GM23338 (cell line): ENCODE results near the gene HTRA1. TPM values are rescaled to one million over a fixed set of nuclear protein-coding genes. Genes with fewer than 3 reads are reported as not detected.

Source experiments
- ATAC-seq: fragments of 200-7000 bp; cut with Tn5 transposase; 3 replicates; pipeline ENCODE4 v1.9.1; 2020
- DNase-seq: peaks from one replicate; pipeline ENCODE4 v3.0.0-alpha.2; 2015; ENCODE audit warnings: low spot score
- H2AFZ ChIP-seq: fragments of 200-600 bp; sonication (generic); 2 replicates; pipeline ENCODE4 v1.8.0; 2016; ENCODE audit warnings: antibody characterized with exemption, mild to moderate bottlenecking, moderate library complexity
- H3F3A ChIP-seq: fragments of 200-600 bp; sonication (generic); replicated peaks from 2 replicates; pipeline ENCODE4 v1.8.0; 2017; ENCODE audit warnings: antibody characterized with exemption, mixed run types, low read depth
- H3K27ac ChIP-seq: fragments of 200-600 bp; sonication (generic); 2 replicates; pipeline ENCODE4 v1.6.1; 2016; ENCODE audit warnings: low read depth
- H3K27me3 ChIP-seq: fragments of 200-600 bp; sonication (generic); 2 replicates; pipeline ENCODE4 v1.8.0; 2016; ENCODE audit warnings: mild to moderate bottlenecking, mixed run types, moderate library complexity; ENCODE audit not compliant: insufficient read depth
- H3K36me3 ChIP-seq: fragments of 200-600 bp; sonication (generic); 2 replicates; pipeline ENCODE4 v1.8.0; 2016; ENCODE audit warnings: mild to moderate bottlenecking; ENCODE audit not compliant: insufficient read depth
- H3K4me1 ChIP-seq: fragments of 200-600 bp; sonication (generic); 2 replicates; pipeline ENCODE4 v1.8.0; 2016; ENCODE audit warnings: mild to moderate bottlenecking, moderate library complexity; ENCODE audit not compliant: insufficient read depth
- H3K4me2 ChIP-seq: fragments of 200-600 bp; sonication (generic); 2 replicates; pipeline ENCODE4 v1.7.1; 2017; ENCODE audit warnings: mixed run types
- H3K4me3 ChIP-seq: fragments of 200-600 bp; sonication (generic); 2 replicates; pipeline ENCODE4 v1.6.1; 2016; ENCODE audit warnings: mixed run types
- H3K79me2 ChIP-seq: fragments of 200-600 bp; sonication (generic); replicated peaks from 2 replicates; pipeline ENCODE4 v1.8.0; 2017; ENCODE audit warnings: mild to moderate bottlenecking; ENCODE audit not compliant: insufficient read depth
- H3K9me2 ChIP-seq: fragments of 200-600 bp; sonication (generic); 2 replicates; pipeline ENCODE4 v1.8.0; 2017; ENCODE audit not compliant: insufficient read depth
- H4K20me1 ChIP-seq: fragments of 200-600 bp; sonication (generic); replicated peaks from 2 replicates; pipeline ENCODE4 v1.8.0; 2017; ENCODE audit warnings: mild to moderate bottlenecking; ENCODE audit not compliant: insufficient read depth
- H3K27ac Mint-ChIP-seq: 2 replicates; pipeline ENCODE4 v1.8.0; 2020; ENCODE audit warnings: inconsistent platforms, mild to moderate bottlenecking, moderate library complexity, mixed read lengths
- H3K27me3 Mint-ChIP-seq: 3 replicates; pipeline ENCODE4 v1.8.0; 2022; ENCODE audit warnings: low read depth, mild to moderate bottlenecking, moderate library complexity, mixed read lengths, inconsistent platforms; ENCODE audit not compliant: insufficient read depth, poor library complexity
- H3K36me3 Mint-ChIP-seq: 3 replicates; pipeline ENCODE4 v1.8.0; 2021; ENCODE audit warnings: low read depth, mild to moderate bottlenecking, inconsistent platforms, moderate library complexity, mixed read lengths
- H3K4me1 Mint-ChIP-seq: 3 replicates; pipeline ENCODE4 v1.8.0; 2020; ENCODE audit warnings: mild to moderate bottlenecking, inconsistent platforms, mixed read lengths
- H3K4me3 Mint-ChIP-seq: 3 replicates; pipeline ENCODE4 v1.8.0; 2021; ENCODE audit warnings: moderate library complexity, mild to moderate bottlenecking, inconsistent platforms, mixed read lengths
- H3K9me3 Mint-ChIP-seq: 3 replicates; pipeline ENCODE4 v1.8.0; 2020; ENCODE audit warnings: moderate library complexity, mild to moderate bottlenecking, inconsistent platforms, mixed read lengths
- CREB1 ChIP-seq: fragments of 250-450 bp; sonication (Bioruptor Pico); IDR thresholded peaks from 2 replicates; pipeline ENCODE4 v1.5.0; 2020; ENCODE audit warnings: low read depth, mild to moderate bottlenecking, moderate library complexity
- ETS1 ChIP-seq: IDR thresholded peaks from 2 replicates; pipeline ENCODE4 v1.6.1; 2016; ENCODE audit warnings: antibody characterized with exemption
- EZH2phosphoT487 ChIP-seq: fragments of 200-600 bp; sonication (generic); IDR thresholded peaks from one replicate; pipeline ENCODE4 v1.8.1; 2018; ENCODE audit warnings: antibody characterized with exemption; ENCODE audit not compliant: unreplicated experiment
- JUNB ChIP-seq: IDR thresholded peaks from one replicate; pipeline ENCODE4 v1.6.1; 2016; ENCODE audit warnings: antibody characterized with exemption; ENCODE audit not compliant: unreplicated experiment
- NANOG ChIP-seq: IDR thresholded peaks from 2 replicates; pipeline ENCODE4 v1.6.1; 2016; ENCODE audit warnings: antibody characterized with exemption, borderline replicate concordance
- REST ChIP-seq: IDR thresholded peaks from one replicate; pipeline ENCODE4 v1.6.1; 2018; ENCODE audit warnings: antibody characterized with exemption; ENCODE audit not compliant: unreplicated experiment
- STAT1 ChIP-seq: IDR thresholded peaks from one replicate; pipeline ENCODE4 v1.6.1; 2016; ENCODE audit warnings: antibody characterized with exemption; ENCODE audit not compliant: unreplicated experiment
- ZNF114 ChIP-seq: fragments of 250-450 bp; sonication (Bioruptor Pico); IDR thresholded peaks from 2 replicates; pipeline ENCODE4 v1.5.0; 2020; ENCODE audit warnings: mild to moderate bottlenecking, moderate library complexity
- ZNF331 ChIP-seq: fragments of 250-450 bp; sonication (Bioruptor Pico); IDR thresholded peaks from 2 replicates; pipeline ENCODE4 v1.5.0; 2020; ENCODE audit warnings: low read depth, mild to moderate bottlenecking, moderate library complexity
- ZNF462 ChIP-seq: fragments of 250-450 bp; sonication (Bioruptor Pico); IDR thresholded peaks from 2 replicates; pipeline ENCODE4 v1.5.0; 2020; ENCODE audit warnings: mild to moderate bottlenecking, moderate library complexity
- polyA plus RNA-seq: library from polyadenylated mRNA; unstranded; fragments of >200 nt; fragmentation: Nextera tagmentation; extraction: Ambion mirVana; gene quantifications from 2 replicates; pipeline ENCODE4 v1.2.1, GENCODE V29; 2016
- total RNA-seq: library from RNA; depleted of rRNA; stranded (reverse); fragments of >200 nt; shearing (Covaris generic); gene quantifications from 2 replicates; pipeline ENCODE4 v1.2.3, GENCODE V29; 2014

The HTRA1 gene
- total and polyA plus RNA-seq, 2 experiments from 2014 or later: 8.1 to 16.1 TPM

GRCh38 chr10:122515588-122516231, 54.4 kb downstream of the HTRA1 start (continued):
- no peak for TF ChIP-seq ZNF462 (CRISPR knock-in tag)
- TF ChIP-seq NANOG: no peak
- TF ChIP-seq ZNF114 (CRISPR knock-in tag): no peak

- Histone ChIP-seq H3K27ac (no peak overlapping the region), H3F3A (no peaks in the 10 kb centered on the region), H3K27me3 (no peaks in the 10 kb centered on the region), H3K4me2 (no peak overlapping the region), H2AFZ (no peak overlapping the region), H3K79me2 (no peaks in the 10 kb centered on the region), H3K4me3 (no peak overlapping the region), H3K36me3 (no peaks in the 10 kb centered on the region), H3K4me1 (no peaks in the 10 kb centered on the region), H4K20me1 (no peaks in the 10 kb centered on the region), H3K9me2 (no peaks in the 10 kb centered on the region)
- no peak overlapping the region for H3K27ac Mint-ChIP-seq
- DNase-seq: no peak
- H3K36me3 Mint-ChIP-seq: no peaks in the 10 kb centered on the region
- no peaks in the 10 kb centered on the region for H3K9me3 Mint-ChIP-seq
- ATAC-seq: no peak
- no peaks in the 10 kb centered on the region for H3K27me3 Mint-ChIP-seq
- H3K4me1 Mint-ChIP-seq: no peaks in the 10 kb centered on the region
- H3K4me3 Mint-ChIP-seq: no peak overlapping the region
- TF ChIP-seq CREB1 (CRISPR knock-in tag) (no peak), ETS1 (no peak), REST (no peak), JUNB (no peak), ZNF114 (CRISPR knock-in tag) (no peak), NANOG (no peak), EZH2phosphoT487 (no peak), ZNF331 (CRISPR knock-in tag) (no peak), STAT1 (no peak)
These were observed 55.4 kb downstream of the HTRA1 start for GRCh38 chr10:122516734-122517133.
